Measurements from ENCODE around the gene TBC1D4.

TBC1D4 gene

GRCh38 chr13:75467040-75467728, 14.8 kb downstream of the TBC1D4 start:
- TF ChIP-seq CTCF (conservative IDR thresholded peaks at IDR 0.05; ENCODE audit: low read depth, low read length), result no peak
- DNase-seq (ENCODE audit: low read depth), result no peak
- no peak overlapping the region for H3K4me3 ChIP-seq (ENCODE audit: low read depth, low read length)

DNA sequence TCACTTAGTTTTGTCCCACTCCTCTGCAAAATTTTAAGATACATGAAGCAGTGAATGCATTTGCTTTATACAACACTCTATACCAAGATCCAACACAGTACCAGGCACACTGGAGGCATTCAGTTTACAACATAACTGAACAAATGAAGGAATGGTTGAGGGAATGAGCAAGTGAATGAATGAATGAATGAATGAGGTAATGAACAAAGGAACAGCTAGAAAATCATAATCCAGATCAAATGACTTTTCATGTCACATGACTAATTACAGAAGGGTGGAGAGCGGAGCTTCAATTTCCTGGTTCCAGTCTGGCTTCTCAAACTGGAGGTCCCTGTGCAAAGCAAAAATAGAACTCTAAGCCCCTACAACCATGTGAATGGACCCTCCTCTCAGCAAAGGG, 16.7 kb downstream of the TBC1D4 start:
- no peak for DNase-seq (ENCODE audit: low read depth)
- TF ChIP-seq CTCF (conservative IDR thresholded peaks at IDR 0.05; ENCODE audit: low read depth, low read length), result no peak
- H3K4me3 ChIP-seq (ENCODE audit: low read depth, low read length), result no peak overlapping the region

DNA sequence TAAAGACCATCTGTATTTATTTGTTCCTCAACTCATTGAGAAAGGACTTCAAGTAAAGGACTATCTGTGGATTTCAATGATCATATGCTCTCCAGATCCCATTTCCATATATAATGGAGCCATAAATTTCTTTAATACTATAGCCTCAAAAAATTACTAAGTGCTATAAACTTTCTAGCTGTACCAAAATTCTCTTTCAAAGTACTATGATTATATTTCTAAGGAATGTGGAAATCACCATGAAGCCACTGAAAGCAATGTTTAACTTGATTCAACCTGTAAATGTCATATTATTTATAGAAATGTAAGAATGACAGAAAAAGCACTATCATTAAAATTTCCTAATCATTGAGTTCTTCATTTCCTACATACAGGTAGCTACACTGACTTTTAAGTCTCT, 20.7 kb downstream of the TBC1D4 start:
- H3K4me3 ChIP-seq (ENCODE audit: low read depth, low read length), result no peak overlapping the region
- no peak for TF ChIP-seq CTCF (conservative IDR thresholded peaks at IDR 0.05; ENCODE audit: low read depth, low read length)
- DNase-seq (ENCODE audit: low read depth), result no peak

DNA sequence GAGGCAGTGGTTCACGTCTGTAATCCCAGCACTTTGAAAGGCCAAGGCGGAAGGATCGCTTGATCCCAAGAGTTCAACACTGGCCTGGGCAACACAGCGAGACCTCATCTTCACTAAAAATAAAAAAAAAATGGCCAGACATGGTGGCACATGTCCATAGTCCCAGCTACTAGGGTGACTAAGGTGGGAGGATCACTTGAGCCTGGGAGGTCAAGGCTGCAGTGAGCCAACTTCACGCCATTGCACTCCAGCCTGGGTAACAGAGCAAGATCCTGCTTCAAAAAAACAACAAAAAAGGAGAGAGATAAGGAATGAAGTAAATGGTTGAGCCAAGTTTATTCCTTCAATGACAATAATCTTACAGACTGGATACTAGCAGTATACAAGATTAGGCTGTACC, 21.3 kb downstream of the TBC1D4 start:
- DNase-seq (ENCODE audit: low read depth), result no peak
- TF ChIP-seq CTCF (conservative IDR thresholded peaks at IDR 0.05; ENCODE audit: low read depth, low read length), result no peak
- no peak overlapping the region for H3K4me3 ChIP-seq (ENCODE audit: low read depth, low read length)

GRCh38 chr13:75458696-75459422, 23.1 kb downstream of the TBC1D4 start:
- peak; percentile 42 for DNase-seq (ENCODE audit: low read depth)
- no peak overlapping the region for H3K4me3 ChIP-seq (ENCODE audit: low read depth, low read length)
- no peak for TF ChIP-seq CTCF (conservative IDR thresholded peaks at IDR 0.05; ENCODE audit: low read depth, low read length)

- DNase-seq (ENCODE audit: low read depth), result no peak
- H3K4me3 ChIP-seq (ENCODE audit: low read depth, low read length), result no peak overlapping the region
- TF ChIP-seq CTCF (conservative IDR thresholded peaks at IDR 0.05; ENCODE audit: low read depth, low read length), result no peak
Measured at GRCh38 chr13:75455962-75456361, 26.0 kb downstream of the TBC1D4 start.

DNA sequence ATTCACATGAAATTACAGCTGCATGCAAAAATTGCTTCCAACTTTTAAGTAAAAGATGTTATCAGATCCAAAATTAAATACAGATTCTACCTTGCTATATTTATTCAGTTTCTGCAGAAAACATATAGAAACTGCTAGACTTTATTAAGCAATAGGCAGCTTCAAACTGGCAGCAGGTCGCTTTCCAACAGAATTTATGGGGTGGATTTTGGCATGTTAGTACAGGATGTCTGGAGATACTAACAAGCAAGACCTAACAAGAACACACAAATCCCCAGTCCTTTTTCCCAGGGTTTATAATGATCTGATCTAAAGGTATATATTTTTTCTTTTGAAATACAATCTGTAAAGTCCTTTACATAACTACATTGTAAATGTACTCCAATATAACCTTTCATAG, 27.5 kb downstream of the TBC1D4 start:
- DNase-seq (ENCODE audit: low read depth), result no peak
- no peak for TF ChIP-seq CTCF (conservative IDR thresholded peaks at IDR 0.05; ENCODE audit: low read depth, low read length)
- H3K4me3 ChIP-seq (ENCODE audit: low read depth, low read length), result no peak overlapping the region
